GM12878 (cell line): Measurements from ENCODE around the gene CCDC194. TPM values are rescaled to one million over a fixed set of nuclear protein-coding genes. Genes with fewer than 3 reads are reported as not detected.

Source experiments
- ASH2L ChIP-seq: fragments of 300-600, 200-600 bp; sonication (generic); IDR thresholded peaks from 2 replicates; pipeline ENCODE4 v1.6.1; 2017; ENCODE audit warnings: low read depth, mild to moderate bottlenecking, borderline replicate concordance
- CREB1 ChIP-seq: IDR thresholded peaks from 2 replicates; pipeline ENCODE4 v1.6.1; 2012; ENCODE audit warnings: low read depth, mild to moderate bottlenecking, inconsistent platforms
- EP300 ChIP-seq, 2 experiments: fragments of 150-350 bp in 1 of 2; IDR thresholded peaks; 2 replicates each; pipeline ENCODE4 v1.6.1; 2011 to 2012; ENCODE audit warnings: low read depth in 2 of 2, low read length in 2 of 2, borderline replicate concordance in 1 of 2, improper control_type of control experiment in 1 of 2, inconsistent platforms in 1 of 2; ENCODE audit not compliant: control insufficient read depth in 1 of 2
- ESRRA ChIP-seq: IDR thresholded peaks from 2 replicates; pipeline ENCODE4 v1.6.1; 2012; ENCODE audit warnings: mild to moderate bottlenecking, low read length, improper control_type of control experiment
- EZH2 ChIP-seq: IDR thresholded peaks from 2 replicates; pipeline ENCODE4 v1.6.1; 2012; ENCODE audit warnings: low read depth, mild to moderate bottlenecking, control low read depth, inconsistent platforms, low read length, borderline replicate concordance; ENCODE audit not compliant: control insufficient read depth
- HDAC6 ChIP-seq: fragments of 200-600 bp; sonication (generic); IDR thresholded peaks from one replicate; pipeline ENCODE4 v1.8.0; 2017; ENCODE audit warnings: antibody characterized with exemption; ENCODE audit not compliant: unreplicated experiment
- IKZF1 ChIP-seq: fragments of 450-650 bp; conservative IDR thresholded peaks from 2 replicates; pipeline ENCODE4 v1.6.1; 2017; ENCODE audit warnings: antibody characterized with exemption, mild to moderate bottlenecking
- MEF2B ChIP-seq: fragments of 450-650 bp; IDR thresholded peaks from 2 replicates; pipeline ENCODE4 v1.6.1; 2018; ENCODE audit warnings: mild to moderate bottlenecking, moderate library complexity; ENCODE audit not compliant: partially characterized antibody, poor library complexity, severe bottlenecking
- MYB ChIP-seq: fragments of 150-350 bp; IDR thresholded peaks from 2 replicates; pipeline ENCODE4 v1.6.1; 2014; ENCODE audit warnings: mild to moderate bottlenecking, low read depth, low read length, borderline replicate concordance
- NFIC ChIP-seq: IDR thresholded peaks from 2 replicates; pipeline ENCODE4 v1.6.1; 2012; ENCODE audit warnings: low read depth, mild to moderate bottlenecking, inconsistent platforms, low read length, moderate library complexity
- NFXL1 ChIP-seq: fragments of 450-650 bp; IDR thresholded peaks from 2 replicates; pipeline ENCODE4 v1.6.1; 2017; ENCODE audit warnings: antibody characterized with exemption, mild to moderate bottlenecking, borderline replicate concordance
- RBBP5 ChIP-seq: fragments of 200-600 bp; sonication (generic); conservative IDR thresholded peaks from 2 replicates; pipeline ENCODE4 v1.6.1; 2016
- SP1 ChIP-seq: IDR thresholded peaks from one replicate; pipeline ENCODE4 v1.6.1; 2011; ENCODE audit warnings: low read depth, low read length
- SRF ChIP-seq, 2 experiments: IDR thresholded peaks; 2 replicates each; pipeline ENCODE4 v1.6.1; 2011; ENCODE audit warnings: low read depth in 2 of 2, low read length in 2 of 2, mild to moderate bottlenecking in 1 of 2, moderate library complexity in 1 of 2
- TCF12 ChIP-seq: IDR thresholded peaks from 2 replicates; pipeline ENCODE4 v1.6.1; 2011; ENCODE audit warnings: low read depth, mild to moderate bottlenecking, low read length
- WRNIP1 ChIP-seq: IDR thresholded peaks from 2 replicates; pipeline ENCODE4 v1.6.1; 2011; ENCODE audit warnings: low read depth, low read length, improper control_type of control experiment, borderline replicate concordance
- ZNF384 ChIP-seq: IDR thresholded peaks from 2 replicates; pipeline ENCODE4 v1.6.1; 2012; ENCODE audit warnings: low read depth, mild to moderate bottlenecking, low read length, improper control_type of control experiment, borderline replicate concordance
- polyA plus RNA-seq, 11 experiments: library from polyadenylated mRNA; depleted of rRNA in 4 of 11; unstranded in 6 of 11; stranded (reverse) in 5 of 11; fragments of >200 nt; fragmentation: Nextera tagmentation in 4 of 11; fragmentation: Illumina TruSeq in 1 of 11; extraction: Ambion mirVana in 4 of 11; extraction: Trizol in 1 of 11; gene quantifications; 1 replicate in 1 of 11; 2 replicates in 10 of 11; pipeline versions ENCODE4 v1.2.1 to v1.2.3, GENCODE V29; 2011 to 2016; ENCODE audit warnings: inconsistent platforms in 2 of 11, missing spikeins in 2 of 11, low read depth in 1 of 11
- total RNA-seq, 4 experiments: library from RNA; depleted of rRNA in 3 of 4; stranded (reverse); fragments of >200 nt in 3 of 4; fragmentation: Illumina TruSeq in 1 of 4; extraction: Trizol in 1 of 4; gene quantifications; 2 replicates each; pipeline versions ENCODE4 v1.2.1 to v1.2.3, GENCODE V29; 2013 to 2021
- TF ChIP-seq, protein P1 (sequence below): fragments of 450-650 bp; IDR thresholded peaks from 2 replicates; pipeline ENCODE4 v1.6.1; 2017; ENCODE audit warnings: borderline replicate concordance
- TF ChIP-seq, protein P2 (sequence below): IDR thresholded peaks from 2 replicates; pipeline ENCODE4 v1.6.1; 2012; ENCODE audit warnings: low read length, inconsistent platforms
- TF ChIP-seq, protein P3 (sequence below): fragments of 450-650 bp; IDR thresholded peaks from 2 replicates; pipeline ENCODE4 v1.6.1; 2016; ENCODE audit warnings: mild to moderate bottlenecking
- TF ChIP-seq, protein P4 (sequence below): fragments of 450-650 bp; IDR thresholded peaks from 2 replicates; pipeline ENCODE4 v1.6.1; 2014; ENCODE audit warnings: mild to moderate bottlenecking
- TF ChIP-seq, protein P5 (sequence below): fragments of 150-350 bp; IDR thresholded peaks from 2 replicates; pipeline ENCODE4 v1.6.1; 2014; ENCODE audit warnings: mild to moderate bottlenecking, low read depth, low read length
- TF ChIP-seq, protein P6 (sequence below): IDR thresholded peaks from 2 replicates; pipeline ENCODE4 v1.6.1; 2012; ENCODE audit warnings: low read depth, low read length, improper control_type of control experiment

Gene CCDC194
- total and polyA plus RNA-seq, 10 of the 15 experiments (the other 5 are each of a cell fraction or from before 2014, with no cell fraction given), result 0.07 to 3.4 (median 0.97) TPM

DNA sequence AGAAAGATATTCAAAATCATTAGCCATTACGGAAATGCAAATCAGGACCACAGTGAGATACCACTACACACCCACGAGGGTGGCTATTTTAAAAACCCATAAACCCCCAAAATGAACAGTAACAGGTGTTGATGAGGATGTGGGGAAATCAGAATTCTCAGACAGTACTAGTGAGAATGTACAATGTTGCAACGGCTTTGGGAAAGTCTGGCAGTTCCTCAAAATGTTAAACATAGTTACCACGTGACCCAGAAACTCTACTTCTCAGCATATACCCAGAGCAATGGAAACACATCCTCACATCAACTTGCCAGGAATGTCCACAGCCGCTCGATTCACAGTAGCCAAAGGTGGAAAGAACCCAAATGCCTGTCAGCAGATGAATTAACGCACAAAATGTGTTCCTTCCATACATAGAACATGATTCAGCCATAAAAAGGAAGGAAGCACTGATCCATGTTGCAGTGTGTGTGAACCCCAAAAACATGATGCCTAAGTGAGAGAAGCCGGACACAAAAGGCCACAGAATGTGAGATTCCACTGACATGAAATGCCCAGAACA lies 23.9 kb downstream of the CCDC194 start (continued):
- TF ChIP-seq SP1 (peak; percentile 48), MEF2B (peak; percentile 91), EZH2 (no peak), IKZF1 (peak; percentile 95), HDAC6 (no peak), RBBP5 (no peak), MYB (peak; percentile 79; the same call in 1 of the 2 replicates), WRNIP1 (no peak), ESRRA (no peak), NFXL1 (no peak), TCF12 (peak; percentile 91), ASH2L (no peak), NFIC (peak; percentile 83), EP300 (IDR thresholded peaks at IDR 0.05; ENCODE audit: borderline replicate concordance in 1 of 2, control insufficient read depth in 1 of 2, low read depth in 2 of 2, low read length in 2 of 2) (peak; percentile 64 to 75; a peak in 2 of 4 replicates), SRF (IDR thresholded peaks at IDR 0.05; ENCODE audit: low read depth in 2 of 2, low read length in 2 of 2) (no peak), CREB1 (peak; percentile 21; the same call in 1 of the 2 replicates), ZNF384 (peak; percentile 90)
- TF ChIP-seq, protein P1, sequence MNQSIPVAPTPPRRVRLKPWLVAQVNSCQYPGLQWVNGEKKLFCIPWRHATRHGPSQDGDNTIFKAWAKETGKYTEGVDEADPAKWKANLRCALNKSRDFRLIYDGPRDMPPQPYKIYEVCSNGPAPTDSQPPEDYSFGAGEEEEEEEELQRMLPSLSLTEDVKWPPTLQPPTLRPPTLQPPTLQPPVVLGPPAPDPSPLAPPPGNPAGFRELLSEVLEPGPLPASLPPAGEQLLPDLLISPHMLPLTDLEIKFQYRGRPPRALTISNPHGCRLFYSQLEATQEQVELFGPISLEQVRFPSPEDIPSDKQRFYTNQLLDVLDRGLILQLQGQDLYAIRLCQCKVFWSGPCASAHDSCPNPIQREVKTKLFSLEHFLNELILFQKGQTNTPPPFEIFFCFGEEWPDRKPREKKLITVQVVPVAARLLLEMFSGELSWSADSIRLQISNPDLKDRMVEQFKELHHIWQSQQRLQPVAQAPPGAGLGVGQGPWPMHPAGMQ, result no peak
- TF ChIP-seq, protein P2, sequence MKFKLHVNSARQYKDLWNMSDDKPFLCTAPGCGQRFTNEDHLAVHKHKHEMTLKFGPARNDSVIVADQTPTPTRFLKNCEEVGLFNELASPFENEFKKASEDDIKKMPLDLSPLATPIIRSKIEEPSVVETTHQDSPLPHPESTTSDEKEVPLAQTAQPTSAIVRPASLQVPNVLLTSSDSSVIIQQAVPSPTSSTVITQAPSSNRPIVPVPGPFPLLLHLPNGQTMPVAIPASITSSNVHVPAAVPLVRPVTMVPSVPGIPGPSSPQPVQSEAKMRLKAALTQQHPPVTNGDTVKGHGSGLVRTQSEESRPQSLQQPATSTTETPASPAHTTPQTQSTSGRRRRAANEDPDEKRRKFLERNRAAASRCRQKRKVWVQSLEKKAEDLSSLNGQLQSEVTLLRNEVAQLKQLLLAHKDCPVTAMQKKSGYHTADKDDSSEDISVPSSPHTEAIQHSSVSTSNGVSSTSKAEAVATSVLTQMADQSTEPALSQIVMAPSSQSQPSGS, result peak; percentile 79; the same call in 1 of the 2 replicates
- TF ChIP-seq, protein P3, sequence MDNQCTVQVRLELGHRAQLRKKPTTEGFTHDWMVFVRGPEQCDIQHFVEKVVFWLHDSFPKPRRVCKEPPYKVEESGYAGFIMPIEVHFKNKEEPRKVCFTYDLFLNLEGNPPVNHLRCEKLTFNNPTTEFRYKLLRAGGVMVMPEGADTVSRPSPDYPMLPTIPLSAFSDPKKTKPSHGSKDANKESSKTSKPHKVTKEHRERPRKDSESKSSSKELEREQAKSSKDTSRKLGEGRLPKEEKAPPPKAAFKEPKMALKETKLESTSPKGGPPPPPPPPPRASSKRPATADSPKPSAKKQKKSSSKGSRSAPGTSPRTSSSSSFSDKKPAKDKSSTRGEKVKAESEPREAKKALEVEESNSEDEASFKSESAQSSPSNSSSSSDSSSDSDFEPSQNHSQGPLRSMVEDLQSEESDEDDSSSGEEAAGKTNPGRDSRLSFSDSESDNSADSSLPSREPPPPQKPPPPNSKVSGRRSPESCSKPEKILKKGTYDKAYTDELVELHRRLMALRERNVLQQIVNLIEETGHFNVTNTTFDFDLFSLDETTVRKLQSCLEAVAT, result peak; percentile 90
- TF ChIP-seq, protein P4, sequence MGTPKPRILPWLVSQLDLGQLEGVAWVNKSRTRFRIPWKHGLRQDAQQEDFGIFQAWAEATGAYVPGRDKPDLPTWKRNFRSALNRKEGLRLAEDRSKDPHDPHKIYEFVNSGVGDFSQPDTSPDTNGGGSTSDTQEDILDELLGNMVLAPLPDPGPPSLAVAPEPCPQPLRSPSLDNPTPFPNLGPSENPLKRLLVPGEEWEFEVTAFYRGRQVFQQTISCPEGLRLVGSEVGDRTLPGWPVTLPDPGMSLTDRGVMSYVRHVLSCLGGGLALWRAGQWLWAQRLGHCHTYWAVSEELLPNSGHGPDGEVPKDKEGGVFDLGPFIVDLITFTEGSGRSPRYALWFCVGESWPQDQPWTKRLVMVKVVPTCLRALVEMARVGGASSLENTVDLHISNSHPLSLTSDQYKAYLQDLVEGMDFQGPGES, result no peak
- TF ChIP-seq, protein P5, sequence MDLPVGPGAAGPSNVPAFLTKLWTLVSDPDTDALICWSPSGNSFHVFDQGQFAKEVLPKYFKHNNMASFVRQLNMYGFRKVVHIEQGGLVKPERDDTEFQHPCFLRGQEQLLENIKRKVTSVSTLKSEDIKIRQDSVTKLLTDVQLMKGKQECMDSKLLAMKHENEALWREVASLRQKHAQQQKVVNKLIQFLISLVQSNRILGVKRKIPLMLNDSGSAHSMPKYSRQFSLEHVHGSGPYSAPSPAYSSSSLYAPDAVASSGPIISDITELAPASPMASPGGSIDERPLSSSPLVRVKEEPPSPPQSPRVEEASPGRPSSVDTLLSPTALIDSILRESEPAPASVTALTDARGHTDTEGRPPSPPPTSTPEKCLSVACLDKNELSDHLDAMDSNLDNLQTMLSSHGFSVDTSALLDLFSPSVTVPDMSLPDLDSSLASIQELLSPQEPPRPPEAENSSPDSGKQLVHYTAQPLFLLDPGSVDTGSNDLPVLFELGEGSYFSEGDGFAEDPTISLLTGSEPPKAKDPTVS, result no peak
- TF ChIP-seq, protein P6, sequence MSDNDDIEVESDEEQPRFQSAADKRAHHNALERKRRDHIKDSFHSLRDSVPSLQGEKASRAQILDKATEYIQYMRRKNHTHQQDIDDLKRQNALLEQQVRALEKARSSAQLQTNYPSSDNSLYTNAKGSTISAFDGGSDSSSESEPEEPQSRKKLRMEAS, result no peak; the same call in 1 of the 2 replicates
